ENCODE results near the gene KDM4B. TPM values are rescaled to one million over a fixed set of nuclear protein-coding genes. Genes with fewer than 3 reads are reported as not detected.
A peak's percentile ranks its signal among the peaks of the same experiment; 100 is the strongest.

Gene KDM4B
- 10 to 100 TPM; 18.4 to 94.7 (median 25.6) TPM for total RNA-seq

GRCh38 chr19:4968462-4969291 is at the start of gene KDM4B:
TSS of gene KDM4B (plus strand) at chr19:4969113. CDS start at chr19:5032891, 63,778 bp downstream.
- Histone ChIP-seq H3K9me3 (no peaks in the 10 kb centered on the region), H3K27ac (peak within 1 kb of the TSS; percentile 60 to 88), H3K4me3 (peak within 1 kb of the TSS; percentile 60 to 72), H3K36me3 (no peaks in the 10 kb centered on the region), H3K27me3 (no peaks in the 10 kb centered on the region), H3K4me1 (peaks cover 5 to 17% of the 10 kb centered on the region in 2 donors)
- peak in 2 of 4 experiments; percentile 20 for TF ChIP-seq CTCF (IDR thresholded peaks at IDR 0.05)
- TF ChIP-seq POLR2A (IDR thresholded peaks at IDR 0.05) = peak; percentile 93 to 98
- DNase-seq = peak; percentile 99
- intact Hi-C loops (cut with DNase I; ENCODE audit: low total_unique reads) = no loop called here

- H3K27ac ChIP-seq = no peak overlapping the region
- H3K36me3 ChIP-seq = no peaks in the 10 kb centered on the region
- no peaks in the 10 kb centered on the region for H3K27me3 ChIP-seq
- TF ChIP-seq CTCF (IDR thresholded peaks at IDR 0.05) (no peak), POLR2A (IDR thresholded peaks at IDR 0.05) (no peak)
- no peaks in the 10 kb centered on the region for H3K4me1 ChIP-seq
- H3K9me3 ChIP-seq = no peaks in the 10 kb centered on the region
- intact Hi-C loops (cut with DNase I; ENCODE audit: low total_unique reads) = no loop called here
- H3K4me3 ChIP-seq = no peak overlapping the region
- no peak for DNase-seq
These were observed 46.2 kb upstream of the KDM4B start for GRCh38 chr19:4922530-4923275.

- Histone ChIP-seq H3K4me1 (no peaks in the 10 kb centered on the region), H3K27me3 (no peaks in the 10 kb centered on the region), H3K9me3 (no peaks in the 10 kb centered on the region), H3K27ac (no peak overlapping the region), H3K36me3 (no peaks in the 10 kb centered on the region), H3K4me3 (no peak overlapping the region)
- intact Hi-C loops (cut with DNase I; ENCODE audit: low total_unique reads) = no loop called here
- DNase-seq = no peak
- no peak for TF ChIP-seq POLR2A (IDR thresholded peaks at IDR 0.05)
- no peak for TF ChIP-seq CTCF (IDR thresholded peaks at IDR 0.05)
These were observed 45.6 kb upstream of the KDM4B start for GRCh38 chr19:4923276-4923747.

GRCh38 chr19:4929186-4929585 is 39.7 kb upstream of the KDM4B start:
- H3K4me1 ChIP-seq = no peaks in the 10 kb centered on the region
- peak in 1 of 2 donors; percentile 33 for DNase-seq
- TF ChIP-seq CTCF (IDR thresholded peaks at IDR 0.05) (no peak), POLR2A (IDR thresholded peaks at IDR 0.05) (no peak)
- no peak overlapping the region for H3K4me3 ChIP-seq
- H3K27ac ChIP-seq = no peak overlapping the region
- H3K9me3 ChIP-seq = no peaks in the 10 kb centered on the region
- H3K27me3 ChIP-seq = no peaks in the 10 kb centered on the region
- intact Hi-C loops (cut with DNase I; ENCODE audit: low total_unique reads) = no loop called here
- H3K36me3 ChIP-seq = no peaks in the 10 kb centered on the region

- TF ChIP-seq POLR2A (IDR thresholded peaks at IDR 0.05) (no peak), CTCF (IDR thresholded peaks at IDR 0.05) (no peak)
- peak in 1 of 2 donors; percentile 53 for DNase-seq
- Histone ChIP-seq H3K27ac (no peak overlapping the region), H3K4me1 (no peaks in the 10 kb centered on the region), H3K36me3 (no peaks in the 10 kb centered on the region), H3K27me3 (no peaks in the 10 kb centered on the region), H3K9me3 (no peaks in the 10 kb centered on the region), H3K4me3 (no peak overlapping the region)
- intact Hi-C loops (cut with DNase I; ENCODE audit: low total_unique reads) = no loop called here
These were observed 38.2 kb upstream of the KDM4B start for GRCh38 chr19:4930664-4931063.

All from uterus (tissue), 4 donors.